HG03103 (cell line): ENCODE data around the gene TFR2.

Source experiments
- ATAC-seq: cut with Tn5 transposase; IDR thresholded peaks from one replicate; pipeline ENCODE4 v1.9.1; 2021; ENCODE audit warnings: low read depth; ENCODE audit not compliant: unreplicated experiment

The TFR2 gene

DNA sequence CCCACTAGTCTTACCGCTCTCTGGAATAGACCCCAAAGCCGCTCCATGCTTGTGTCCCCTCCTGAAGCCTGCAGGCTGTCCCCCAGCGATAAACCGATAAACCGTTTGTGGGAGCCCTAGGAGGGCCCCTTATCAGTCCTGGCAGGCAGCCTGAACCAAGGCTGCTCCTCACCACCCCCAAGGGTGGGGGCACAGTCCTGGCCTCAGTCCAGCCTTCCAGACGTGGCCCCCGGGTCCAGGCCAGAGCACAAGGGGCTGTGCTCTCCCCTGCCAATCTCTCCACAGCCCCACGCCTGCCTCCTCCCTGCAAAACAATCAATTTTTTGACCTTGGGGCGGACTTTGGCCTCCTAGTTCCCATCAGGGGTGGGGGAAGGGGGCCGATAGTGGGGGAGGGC is at the start of gene TFR2:
Gene TFR2 (minus strand): TSS at position 90 of the 397 bp plus-strand sequence. CDS start 43 bp downstream, at position 47.
- ATAC-seq, result no peak

DNA sequence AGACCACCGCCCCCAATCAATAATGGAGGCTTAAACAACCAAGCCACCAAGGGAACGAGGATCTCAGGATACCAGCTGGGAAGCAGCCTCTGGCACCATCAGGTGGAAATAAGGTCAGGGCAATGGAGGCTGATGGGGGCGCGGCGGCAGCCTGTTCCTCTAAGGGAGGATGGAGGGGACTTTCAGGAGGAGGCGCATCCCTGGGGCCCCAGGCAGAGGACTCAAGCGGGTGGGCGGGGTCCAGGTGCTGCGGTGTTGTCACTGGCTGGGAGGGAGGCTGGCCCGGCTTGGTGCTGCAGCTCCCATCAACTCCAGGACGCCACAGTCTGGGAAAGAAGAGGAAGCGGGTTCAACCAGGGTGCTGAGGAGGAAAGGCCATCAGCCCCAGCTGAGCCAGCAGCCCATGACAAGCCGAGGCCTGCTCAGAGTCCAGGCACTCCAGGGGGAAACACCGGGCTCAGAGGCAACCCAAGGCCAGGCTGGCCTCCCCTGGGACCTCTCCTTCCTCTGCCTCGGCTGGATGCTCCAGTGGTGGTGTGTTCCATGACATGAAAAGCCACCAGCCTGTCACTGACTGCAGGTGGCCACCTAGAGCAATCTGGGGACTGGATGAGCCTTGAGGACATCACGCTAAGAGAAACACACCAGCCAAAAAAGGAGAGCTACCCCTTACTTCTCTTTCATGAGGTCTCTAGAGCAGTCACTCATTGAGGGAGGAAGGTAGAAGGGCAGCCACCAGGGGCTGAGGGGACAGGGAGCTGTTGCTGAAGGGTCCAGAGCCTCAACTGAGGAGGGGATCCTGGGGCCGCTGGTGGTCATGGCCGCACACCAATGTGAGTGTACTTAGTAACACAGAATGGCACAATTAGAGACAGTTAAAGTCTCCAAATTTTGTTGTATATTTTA is 48.1 kb upstream of the TFR2 start:
- no peak for ATAC-seq

DNA sequence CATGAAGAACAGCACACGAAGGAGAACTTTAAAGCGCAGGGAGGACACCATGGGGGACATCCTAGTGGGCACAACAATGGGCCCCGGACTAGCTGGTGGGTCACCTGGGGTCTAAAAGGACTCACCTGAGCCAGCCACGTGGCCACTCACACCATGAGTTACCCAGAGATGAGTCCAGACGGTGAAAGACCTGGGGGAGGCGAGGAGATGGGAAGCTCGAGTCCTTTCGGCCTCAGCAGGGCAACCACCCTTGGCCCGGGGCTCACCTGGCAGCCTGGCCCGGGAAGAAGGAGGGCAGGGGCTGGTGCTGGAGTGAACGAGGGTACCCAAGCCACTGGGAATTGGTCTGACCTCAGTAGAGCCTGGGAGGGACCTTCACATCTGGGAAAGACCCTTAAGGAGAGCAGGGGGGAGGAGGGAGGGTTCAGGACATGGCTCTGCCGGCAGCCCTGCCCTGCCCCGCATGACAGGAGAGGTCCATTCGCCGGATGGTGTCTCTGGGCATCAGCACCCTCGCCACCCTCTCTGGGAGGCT is 47.0 kb upstream of the TFR2 start:
- ATAC-seq, result no peak

DNA sequence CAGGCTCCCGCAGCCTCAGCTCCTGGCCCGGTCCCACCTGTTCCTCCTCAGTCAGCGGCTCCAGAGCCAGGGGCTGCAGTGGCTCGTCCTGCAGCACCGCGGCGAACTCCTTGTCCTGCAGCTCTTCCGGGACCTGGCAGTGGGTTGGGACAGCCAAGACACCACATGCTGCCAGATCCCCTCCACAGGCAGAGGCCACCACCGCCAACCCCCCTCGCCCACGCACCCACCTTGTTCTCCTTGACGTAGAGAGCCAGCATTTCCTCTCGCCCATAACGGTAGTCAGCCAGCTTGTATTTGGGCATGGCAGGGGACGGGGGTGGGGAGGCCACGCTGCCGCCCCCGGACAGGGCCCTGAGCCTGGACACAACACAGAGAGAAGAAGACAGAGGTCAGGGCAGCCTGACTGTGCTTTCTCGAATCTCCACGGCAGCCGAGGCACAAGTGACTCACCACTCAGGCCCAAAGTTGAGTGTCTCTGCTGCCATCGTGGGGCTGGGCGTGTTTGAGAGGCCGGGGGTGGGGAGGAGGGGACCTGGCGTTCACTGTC is 46.5 kb upstream of the TFR2 start:
- no peak for ATAC-seq

DNA sequence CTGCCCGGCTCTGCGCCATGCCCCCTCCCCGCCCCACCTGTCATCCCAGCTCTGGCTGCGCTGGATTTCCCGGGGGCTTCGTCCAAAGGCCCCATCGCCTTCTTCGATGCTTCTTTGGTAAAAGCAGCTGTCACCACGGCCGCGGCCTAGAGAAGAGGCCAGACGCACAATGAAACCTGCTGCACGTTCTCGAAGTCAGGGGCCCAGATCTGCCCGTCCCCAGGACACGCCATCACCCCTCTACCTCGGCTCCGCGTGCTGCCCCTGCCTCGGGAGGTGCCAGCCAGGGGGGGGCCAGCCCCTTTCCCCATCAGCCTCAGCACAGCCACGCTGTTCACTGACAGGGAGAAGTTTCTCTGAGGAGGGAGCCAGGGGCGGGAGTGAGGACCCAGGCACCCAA is 45.9 kb upstream of the TFR2 start:
- ATAC-seq, result no peak

DNA sequence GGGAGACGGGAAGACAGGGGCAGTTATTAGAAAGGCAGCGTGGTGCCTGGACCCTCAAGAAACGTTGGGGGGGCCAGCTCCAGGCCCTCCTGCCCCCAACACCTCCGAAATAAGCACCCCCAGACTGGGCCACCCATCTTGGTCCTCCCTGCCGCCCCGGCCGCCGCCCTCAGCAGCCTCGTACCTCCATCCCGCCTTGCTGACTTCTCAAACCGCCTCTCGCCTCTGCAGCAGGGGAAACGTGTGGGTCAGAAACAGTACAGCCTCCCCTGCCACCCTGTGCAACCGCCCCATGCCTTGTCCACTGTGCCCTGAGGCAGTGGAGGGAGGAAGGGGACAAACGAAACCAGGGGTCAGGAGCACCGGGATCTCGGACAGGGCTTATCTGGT is 45.5 kb upstream of the TFR2 start:
- ATAC-seq, result no peak

DNA sequence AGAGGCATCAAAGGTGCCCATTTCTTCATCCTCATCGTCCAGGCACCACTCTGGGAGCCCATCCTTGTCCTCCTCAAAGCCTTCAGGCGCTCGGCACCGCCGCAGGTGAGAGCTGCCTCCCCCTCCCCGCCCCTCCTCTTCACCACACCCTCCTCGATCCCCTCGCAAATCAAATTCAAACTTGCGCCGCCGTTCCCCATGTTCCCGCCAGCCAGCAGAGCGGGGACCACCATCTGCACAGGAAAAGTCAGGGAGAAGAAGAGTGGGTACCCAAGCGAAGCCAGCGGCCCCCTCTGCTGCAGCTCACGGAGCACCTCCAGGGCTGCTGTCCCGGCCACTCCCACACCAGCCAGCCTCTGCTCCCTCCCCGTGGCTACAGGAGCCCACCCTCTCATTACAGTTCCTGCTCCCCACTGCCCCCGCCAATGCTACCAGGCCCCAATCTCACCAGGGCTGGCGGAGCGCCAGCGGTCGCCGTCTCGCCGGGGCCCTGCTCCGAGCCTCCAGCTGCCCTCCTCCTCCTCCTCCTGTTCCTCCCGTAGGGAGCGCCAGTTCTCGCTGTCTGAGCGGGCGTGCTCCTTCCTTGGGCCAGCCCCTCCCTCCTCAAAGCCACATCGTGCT is 45.0 kb upstream of the TFR2 start:
- ATAC-seq, result no peak

DNA sequence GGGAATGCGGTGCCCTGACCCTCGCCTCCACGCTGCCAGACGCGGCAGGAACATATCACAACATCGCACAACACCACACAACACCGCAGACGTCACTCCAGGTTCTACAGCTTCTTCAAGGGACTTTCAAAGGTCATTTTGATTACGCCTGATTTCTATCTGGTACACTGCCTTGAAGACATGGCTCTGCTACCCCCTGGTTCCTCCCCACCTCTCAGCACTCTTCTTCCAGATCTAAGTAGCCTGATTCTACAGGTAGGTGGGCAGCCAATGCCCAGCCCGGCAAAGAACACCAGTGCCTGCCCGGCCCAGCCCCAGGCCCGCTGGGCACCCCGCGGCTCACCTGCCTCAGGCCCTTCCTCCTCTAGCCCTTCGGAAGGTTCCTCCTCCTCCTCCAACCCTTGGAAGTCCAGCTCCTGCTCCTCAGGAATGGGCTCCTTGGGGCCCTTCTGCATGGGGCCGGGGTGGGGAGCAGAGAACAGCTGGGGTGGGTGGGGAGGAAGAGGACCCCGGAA is 44.3 kb upstream of the TFR2 start:
- ATAC-seq, result no peak

DNA sequence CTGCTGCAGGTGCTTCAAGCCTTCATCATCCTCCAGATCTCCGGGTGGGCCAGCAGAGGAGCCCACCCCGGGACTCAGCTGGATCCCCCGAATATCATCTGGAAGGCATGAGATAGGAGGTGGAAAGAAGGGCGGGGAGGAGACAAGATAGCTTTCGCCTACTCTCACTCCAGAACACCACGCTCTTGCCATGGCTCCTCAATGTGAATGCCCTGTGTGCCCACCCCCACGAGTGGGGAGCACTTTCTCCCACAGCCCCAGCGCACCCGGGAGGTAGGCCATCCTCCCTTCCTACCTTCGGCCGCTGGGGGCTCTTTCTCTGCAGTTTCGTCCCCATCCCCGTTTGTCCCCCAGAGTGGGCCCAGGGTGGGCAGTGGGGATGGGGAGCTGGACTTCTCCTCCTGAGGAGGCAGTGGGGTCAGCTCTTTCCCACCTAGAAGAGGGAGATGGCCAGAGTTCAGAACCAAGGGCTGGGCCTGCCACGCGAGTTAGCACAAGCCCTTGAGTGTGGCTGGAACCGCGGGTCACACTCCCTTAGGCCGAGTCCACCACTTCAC is 43.8 kb upstream of the TFR2 start:
- ATAC-seq, result no peak

DNA sequence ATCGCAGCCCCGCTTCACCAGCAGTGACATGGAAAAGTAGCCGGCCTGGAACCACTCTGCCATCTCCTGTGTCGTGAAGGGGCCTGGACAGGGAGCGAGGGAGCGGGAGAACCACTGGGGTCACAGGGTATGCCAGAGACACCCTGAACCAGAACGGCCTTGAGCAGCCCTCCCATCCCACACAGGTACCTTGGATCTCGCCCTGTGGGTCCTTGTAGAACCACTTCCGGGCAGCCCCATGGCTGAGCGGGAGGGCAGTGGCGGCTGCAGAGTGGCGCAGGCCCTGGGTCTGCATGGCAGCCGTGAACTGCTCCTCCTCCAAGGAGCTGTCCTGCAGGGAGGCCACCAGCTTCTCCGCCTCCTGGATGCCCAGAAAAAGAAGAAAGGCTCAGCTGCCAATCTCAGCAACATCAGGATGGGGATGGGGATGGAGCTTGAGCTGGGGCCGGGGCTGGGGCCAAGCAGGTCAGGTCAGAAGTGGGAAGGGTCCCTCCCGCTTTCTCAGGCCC is 43.2 kb upstream of the TFR2 start:
- ATAC-seq, result no peak

DNA sequence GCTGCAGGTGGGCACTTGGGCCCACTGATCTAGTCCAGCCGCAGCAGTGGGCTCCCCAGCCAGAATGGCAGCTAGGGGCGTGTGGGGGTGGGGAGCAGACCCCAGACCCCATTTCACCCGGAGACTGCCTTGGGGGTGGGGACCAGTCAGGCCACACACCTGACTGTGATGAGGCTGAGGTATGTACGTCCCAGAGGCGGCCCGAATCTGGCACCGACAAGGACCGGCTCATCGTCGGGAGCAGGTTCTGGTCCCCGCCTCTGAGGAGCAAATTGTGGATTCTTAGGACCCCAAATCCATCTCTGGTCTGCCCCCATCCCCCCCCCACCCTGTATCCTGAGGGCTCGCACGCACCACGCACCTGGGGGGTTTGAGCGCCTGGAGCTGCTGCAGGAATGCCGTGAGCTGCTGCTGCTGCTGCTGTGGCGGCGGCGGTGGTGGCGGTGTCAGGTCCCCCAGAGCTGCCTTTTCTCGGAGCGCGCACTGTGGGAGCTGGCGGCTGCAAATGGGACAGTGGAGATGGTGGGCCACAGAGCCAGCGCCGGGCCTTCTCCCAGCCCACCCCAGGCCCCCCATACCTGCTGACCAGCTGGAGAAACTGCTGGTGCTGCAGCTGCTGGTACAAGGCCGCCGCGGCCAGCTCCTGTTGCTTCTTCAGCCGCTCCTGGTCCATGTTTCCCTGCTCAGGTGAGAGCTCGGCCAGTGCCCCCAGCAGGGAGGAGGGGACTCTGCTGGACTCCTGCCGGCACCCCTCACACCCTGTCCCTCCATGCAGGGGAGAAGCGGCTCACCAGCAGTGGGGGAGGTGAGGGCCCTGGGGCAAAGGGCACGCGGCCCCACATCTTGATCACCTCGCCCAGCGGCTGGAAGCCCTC is 42.5 kb upstream of the TFR2 start:
- no peak for ATAC-seq

DNA sequence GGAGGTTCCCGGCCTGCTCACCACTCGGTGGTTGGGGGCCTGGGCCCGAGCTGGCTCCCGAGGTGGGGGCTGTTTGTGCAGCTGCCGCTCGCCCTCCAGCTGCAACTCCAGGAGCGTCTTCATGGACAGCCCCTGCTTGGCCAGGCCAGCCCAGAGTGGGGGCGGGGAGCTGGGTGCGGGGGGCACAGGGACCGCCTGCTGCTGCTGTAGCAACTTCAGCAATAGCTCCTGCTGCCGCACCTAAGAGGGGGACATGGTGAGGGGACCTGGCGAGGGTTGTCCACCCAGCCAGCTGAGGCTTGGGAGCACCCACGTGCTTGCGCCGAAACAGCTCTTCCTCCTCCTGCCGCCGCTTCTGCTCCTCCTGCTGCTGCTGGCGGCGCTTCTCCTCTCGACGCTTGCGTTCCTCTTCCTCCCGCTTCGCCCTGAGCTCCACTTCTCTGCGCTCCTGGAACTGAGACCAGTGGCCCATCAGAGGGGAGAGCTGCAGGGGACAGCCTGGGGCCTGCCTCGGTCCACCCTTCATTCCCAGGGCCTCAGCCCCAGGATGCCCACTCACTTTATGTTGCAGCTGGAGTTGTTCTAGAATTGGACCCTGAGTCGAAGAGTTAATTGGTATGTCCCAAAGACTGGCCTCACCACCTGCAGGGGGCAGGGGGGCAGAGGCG is 41.8 kb upstream of the TFR2 start:
- ATAC-seq, result no peak

DNA sequence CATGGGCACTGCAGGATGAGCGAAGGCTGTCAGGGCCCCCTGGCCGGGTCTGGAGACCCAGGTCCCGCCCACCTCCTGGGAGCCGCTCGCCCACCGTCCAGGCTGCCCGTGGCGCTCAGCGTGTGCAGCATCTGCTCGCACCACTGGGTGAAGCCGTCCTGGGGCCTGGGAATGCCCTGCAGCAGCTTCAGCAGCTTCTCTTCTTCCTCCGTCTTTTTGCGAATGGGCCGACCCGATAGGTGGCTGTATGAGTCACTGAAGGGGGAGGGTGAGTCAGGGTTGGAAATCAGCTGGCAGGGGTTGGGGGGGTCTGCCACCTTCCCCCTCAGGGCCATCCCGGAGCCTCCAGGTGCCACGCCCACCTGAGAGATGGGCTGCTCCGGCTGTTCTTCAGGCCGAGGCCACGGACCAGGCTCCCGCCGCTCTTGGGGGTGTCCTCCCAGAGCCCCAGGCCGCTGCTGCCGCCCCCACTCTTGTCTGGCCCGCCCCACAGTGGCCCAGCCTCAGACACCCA is 40.9 kb upstream of the TFR2 start:
- ATAC-seq, result no peak

DNA sequence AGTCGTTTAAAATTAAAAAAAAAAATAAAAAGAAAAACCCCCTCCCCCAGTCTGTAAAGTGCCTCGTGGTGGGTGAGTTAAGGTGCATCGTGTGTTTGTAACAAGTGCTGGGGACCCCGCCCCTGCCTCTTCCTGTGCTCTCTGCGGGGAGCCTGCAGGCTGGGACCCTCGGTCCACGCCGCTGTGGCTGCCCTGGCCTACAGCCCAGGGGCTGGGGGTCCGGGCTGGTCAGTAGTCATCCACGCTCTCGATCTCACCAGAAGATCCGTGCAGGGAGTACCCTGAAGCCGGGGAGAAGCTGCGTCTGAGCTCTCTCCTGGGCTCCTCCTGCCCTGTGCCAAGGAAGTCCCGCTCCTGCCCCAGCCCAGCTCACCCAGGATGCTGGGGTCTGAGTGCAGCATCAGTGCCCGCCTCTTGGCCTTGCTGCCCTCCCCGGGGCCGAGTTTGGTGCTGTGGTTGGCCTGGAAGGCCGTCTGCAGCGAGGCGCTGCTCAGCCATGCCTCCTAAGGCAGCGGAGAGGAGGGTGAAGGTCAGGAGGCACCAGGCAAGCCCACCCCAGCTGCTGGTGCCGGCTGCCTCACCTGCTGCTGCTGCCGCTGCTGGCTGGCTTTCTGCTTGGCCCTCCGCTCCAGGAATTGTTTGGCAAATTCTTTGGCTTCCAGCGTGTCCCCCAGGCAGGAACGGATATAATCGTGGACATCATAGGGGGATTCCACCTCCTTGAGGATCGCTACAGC is 40.3 kb upstream of the TFR2 start:
- no peak for ATAC-seq

DNA sequence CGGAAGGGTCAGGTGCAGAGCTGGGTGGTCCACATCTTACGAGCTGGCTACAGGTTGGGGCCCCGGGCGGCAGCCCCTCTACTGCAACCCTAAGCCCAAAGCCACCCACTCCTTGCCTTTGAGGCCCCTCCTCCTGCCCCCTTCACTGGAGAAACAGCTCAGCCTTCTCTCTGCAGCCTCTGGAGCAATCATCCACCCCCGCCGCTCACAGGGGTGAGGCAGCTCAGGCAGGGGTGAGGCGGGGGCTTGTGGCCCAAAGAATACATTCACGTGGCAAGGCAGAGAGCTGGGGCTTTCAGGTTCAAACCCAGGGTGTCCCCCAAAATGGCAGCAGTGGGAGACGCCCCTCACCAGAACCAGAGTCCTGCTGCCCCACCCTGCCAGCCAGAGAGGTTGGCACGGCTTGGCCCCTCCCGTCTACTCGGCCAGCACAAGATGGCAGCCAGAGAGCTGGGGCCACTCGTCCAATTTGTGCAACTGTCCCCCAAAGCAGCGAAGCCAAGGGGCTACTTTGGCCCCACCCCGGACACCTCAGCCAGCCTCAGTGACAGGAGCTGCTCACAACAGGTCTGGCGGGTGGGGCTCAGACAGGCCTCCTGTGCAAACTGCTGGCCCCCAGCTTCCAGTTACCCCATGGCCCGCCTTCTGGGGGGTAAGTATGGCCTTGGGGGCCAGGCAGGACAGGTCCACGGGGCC is 39.4 kb upstream of the TFR2 start:
- no peak for ATAC-seq

DNA sequence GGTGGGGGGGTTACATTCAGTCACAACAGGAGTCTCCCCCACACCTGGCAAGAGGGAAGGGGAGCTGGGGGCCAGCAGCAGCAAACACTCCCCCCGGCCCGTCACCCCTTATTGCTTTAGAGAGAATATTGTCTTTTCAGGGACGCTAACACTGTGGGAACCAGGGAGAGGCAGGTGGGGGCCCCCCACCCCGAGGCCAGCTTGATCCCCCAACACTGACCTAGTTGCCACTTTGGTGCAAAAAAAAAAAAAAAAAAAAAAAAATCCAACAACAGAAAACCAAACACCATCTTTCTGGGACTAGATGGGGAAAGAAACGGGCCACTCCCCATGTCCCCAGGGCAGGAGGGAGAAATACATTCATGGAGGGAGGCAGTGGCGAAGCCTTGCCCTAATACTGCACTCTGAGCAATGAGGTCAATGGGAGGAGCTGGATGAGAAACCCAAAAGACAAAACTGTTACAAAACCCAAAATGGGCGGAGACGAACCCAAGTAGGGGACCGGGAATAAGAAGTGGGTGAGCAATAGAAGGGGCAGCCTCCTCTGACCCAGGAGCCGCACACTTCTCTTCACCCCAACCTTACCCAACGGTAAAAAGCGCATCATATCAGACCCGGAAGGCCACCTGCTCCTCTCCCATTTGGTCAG is 38.7 kb upstream of the TFR2 start:
- no peak for ATAC-seq

DNA sequence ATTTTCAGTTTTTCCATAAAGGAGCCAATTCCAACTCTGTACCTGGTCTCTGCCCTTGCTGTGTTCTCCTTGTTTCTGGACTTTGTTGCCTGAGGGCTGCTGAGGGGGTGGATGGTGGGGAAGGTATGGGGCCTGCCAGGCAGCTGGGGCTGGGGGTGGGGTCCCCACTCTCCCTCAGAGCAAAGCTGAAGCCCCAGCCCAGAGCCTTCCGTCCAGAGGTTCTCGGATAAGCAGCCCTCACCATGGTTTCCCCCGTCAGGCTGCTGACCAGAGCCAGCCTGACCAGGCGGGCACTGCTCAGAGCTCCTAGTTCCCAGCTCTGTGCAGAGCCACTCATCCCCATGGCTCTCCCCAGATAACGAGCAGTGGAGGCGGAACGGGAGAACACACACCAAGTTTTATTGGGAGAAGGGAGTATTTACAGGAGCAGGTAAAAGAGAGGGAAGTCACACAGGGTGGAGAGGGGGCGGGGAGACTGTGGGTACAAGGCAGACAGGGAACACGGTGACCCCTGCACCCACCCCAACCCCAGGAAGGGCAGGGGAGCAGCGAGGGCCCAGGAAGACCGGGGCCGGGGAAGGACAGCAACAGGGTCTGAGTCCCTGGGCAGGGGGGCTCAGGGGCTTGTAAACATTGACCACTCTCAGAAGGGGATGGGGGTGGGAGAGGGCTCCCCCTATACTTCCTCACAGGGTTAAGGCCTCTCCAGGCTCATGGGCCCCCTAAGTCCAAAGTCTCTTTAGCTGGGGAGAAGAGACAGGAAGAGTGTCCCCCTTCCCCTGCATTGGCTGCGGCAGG is 38.0 kb upstream of the TFR2 start:
- no peak for ATAC-seq
